PFSK-1 (cell line): ENCODE results near the gene FAF1.

ENCODE experiments used
- FOXP2 ChIP-seq: optimal IDR thresholded peaks from 2 replicates; pipeline ENCODE3; 2011; ENCODE audit warnings: borderline replicate concordance, control low read depth, inconsistent platforms; ENCODE audit not compliant: insufficient read depth; ENCODE audit errors: extremely low read length, extremely low read depth
- POLR2AphosphoS5 ChIP-seq: IDR thresholded peaks from 2 replicates; pipeline ENCODE4 v1.6.1; 2012; ENCODE audit warnings: low read depth, mild to moderate bottlenecking, control low read depth, low read length, moderate library complexity
- REST ChIP-seq, 2 experiments: IDR thresholded peaks; 2 replicates each; pipeline versions ENCODE4 v1.6.1 to v1.8.0; 2011 to 2012; ENCODE audit warnings: low read depth in 2 of 2, low read length in 2 of 2, control low read depth in 1 of 2, inconsistent platforms in 1 of 2, mild to moderate bottlenecking in 1 of 2, moderate library complexity in 1 of 2; ENCODE audit not compliant: insufficient read depth in 1 of 2
- SIN3A ChIP-seq: IDR thresholded peaks from 2 replicates; pipeline ENCODE4 v1.6.1; 2012; ENCODE audit warnings: mild to moderate bottlenecking, low read length, moderate library complexity, borderline replicate concordance; ENCODE audit not compliant: insufficient read depth
- TAF1 ChIP-seq: IDR thresholded peaks from 2 replicates; pipeline ENCODE4 v1.6.1; 2012; ENCODE audit warnings: low read length, control low read depth, borderline replicate concordance; ENCODE audit not compliant: insufficient read depth

The FAF1 gene

GRCh38 chr1:50774759-50775351, 185.2 kb downstream of the FAF1 start:
- TF ChIP-seq SIN3A (no peak), TAF1 (no peak), POLR2AphosphoS5 (no peak), REST (IDR thresholded peaks at IDR 0.05; ENCODE audit: insufficient read depth in 1 of 2, low read depth in 2 of 2, low read length in 2 of 2) (no peak), FOXP2 (no peak)

- no peak for TF ChIP-seq TAF1
- TF ChIP-seq REST (IDR thresholded peaks at IDR 0.05; ENCODE audit: insufficient read depth in 1 of 2, low read depth in 2 of 2, low read length in 2 of 2), result no peak
Measured at GRCh38 chr1:50766688-50767087, 193.4 kb downstream of the FAF1 start.

- TF ChIP-seq FOXP2 (no peak), SIN3A (no peak), REST (IDR thresholded peaks at IDR 0.05; ENCODE audit: insufficient read depth in 1 of 2, low read depth in 2 of 2, low read length in 2 of 2) (no peak), POLR2AphosphoS5 (no peak), TAF1 (no peak)
Measured at GRCh38 chr1:50750021-50750619, 209.9 kb downstream of the FAF1 start.

GRCh38 chr1:50747394-50747793, 212.7 kb downstream of the FAF1 start:
- TF ChIP-seq REST (IDR thresholded peaks at IDR 0.05; ENCODE audit: insufficient read depth in 1 of 2, low read depth in 2 of 2, low read length in 2 of 2) (no peak), TAF1 (no peak), POLR2AphosphoS5 (no peak), SIN3A (no peak), FOXP2 (no peak)

GRCh38 chr1:50742523-50742922, 217.5 kb downstream of the FAF1 start:
- no peak for TF ChIP-seq POLR2AphosphoS5
- TF ChIP-seq FOXP2, result no peak
- TF ChIP-seq TAF1, result no peak
- no peak for TF ChIP-seq REST (IDR thresholded peaks at IDR 0.05; ENCODE audit: insufficient read depth in 1 of 2, low read depth in 2 of 2, low read length in 2 of 2)
- TF ChIP-seq SIN3A, result no peak
